ENCODE data around the gene NQO1.
A peak's percentile ranks its signal among the peaks of the same experiment; 100 is the strongest.
"Not testable (repeated sequence)": the region's sequence is repeated elsewhere in the genome, so short reads cannot be mapped to it uniquely, and the experiment has no call there.

The NQO1 gene

DNA sequence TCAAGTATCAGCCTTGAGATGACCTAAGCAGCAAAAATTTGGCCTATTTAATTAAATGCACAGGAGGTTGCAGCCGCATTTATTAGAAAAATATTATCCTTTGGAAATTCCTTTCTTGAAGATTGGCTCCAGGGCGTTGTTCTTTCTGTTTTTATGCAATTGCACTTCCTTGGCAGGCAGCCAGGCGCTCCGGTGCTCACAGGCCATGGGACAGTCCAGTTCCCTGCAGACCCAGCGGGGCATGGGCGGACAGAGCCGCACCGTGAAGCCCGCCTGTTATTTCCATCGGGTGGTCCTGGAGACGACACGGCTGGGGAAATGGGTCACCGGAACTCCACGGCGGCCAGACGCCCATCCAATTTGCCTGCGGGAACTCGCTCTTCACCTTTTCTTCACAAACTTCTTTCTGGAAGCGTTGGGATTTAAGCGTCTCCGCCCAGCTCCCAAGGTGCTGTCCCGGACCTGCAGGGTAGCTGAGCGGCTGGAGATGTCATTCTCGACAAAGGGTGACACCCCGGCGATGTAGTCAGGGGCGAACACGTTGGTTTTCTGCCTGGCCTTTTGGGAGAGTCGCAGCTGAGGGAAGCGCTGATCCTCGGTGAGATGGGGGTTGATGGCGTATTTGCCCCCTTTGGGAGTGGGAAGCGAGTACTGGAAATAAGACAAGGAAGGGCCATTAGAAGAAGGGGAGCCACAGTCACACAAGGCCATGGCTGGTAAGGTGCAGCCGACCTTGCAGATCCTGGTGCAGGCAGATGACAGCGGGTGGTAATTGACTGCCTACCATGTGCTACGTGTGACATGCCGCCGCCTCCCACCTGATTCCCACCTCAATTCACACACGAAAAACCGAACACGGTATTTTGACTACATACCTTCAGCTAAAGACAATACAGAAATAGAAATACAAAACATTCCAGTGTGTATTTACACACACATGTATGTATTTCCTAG, 15.9 kb upstream of the NQO1 start:
- no peak for DNase-seq

DNA sequence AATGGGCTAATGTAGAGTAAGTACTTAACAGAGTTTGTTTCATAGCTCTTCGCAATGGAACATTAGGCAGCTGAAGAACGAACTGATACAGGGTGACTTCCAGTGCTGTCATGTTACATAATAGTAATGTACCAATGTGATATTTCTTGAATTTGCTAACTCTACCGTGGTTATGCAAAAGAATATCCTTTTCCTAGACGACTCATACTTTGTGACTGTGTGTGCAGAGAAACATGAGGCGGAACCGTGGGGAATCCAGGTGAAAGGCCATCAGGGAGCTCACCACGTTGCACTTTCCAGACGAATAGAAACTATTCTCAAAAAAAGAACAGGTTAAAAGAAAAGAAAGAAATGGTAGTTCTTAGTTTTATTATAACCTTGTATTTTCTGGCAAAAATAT, 15.2 kb upstream of the NQO1 start:
- DNase-seq: no peak

DNA sequence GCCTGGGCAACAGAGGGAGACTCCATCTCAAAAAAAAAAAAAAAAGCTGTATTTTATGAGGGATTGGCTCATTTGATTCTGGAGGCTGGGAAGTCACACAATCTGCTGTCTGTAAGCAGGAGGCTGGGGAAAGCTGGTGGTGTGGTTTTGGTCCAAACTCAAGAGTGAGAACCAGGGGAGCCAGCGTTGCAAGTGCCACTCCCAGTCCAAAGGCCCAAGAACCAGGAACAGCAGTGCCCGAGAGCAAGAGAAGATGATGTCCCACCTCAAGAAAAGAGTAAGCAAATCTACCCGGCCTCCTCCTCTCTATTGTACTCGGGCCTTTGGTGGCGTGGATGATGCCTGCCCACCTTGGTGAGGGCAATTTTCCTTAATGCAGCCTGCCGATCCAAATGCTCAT, 5.7 kb upstream of the NQO1 start:
- no peak for DNase-seq

DNA sequence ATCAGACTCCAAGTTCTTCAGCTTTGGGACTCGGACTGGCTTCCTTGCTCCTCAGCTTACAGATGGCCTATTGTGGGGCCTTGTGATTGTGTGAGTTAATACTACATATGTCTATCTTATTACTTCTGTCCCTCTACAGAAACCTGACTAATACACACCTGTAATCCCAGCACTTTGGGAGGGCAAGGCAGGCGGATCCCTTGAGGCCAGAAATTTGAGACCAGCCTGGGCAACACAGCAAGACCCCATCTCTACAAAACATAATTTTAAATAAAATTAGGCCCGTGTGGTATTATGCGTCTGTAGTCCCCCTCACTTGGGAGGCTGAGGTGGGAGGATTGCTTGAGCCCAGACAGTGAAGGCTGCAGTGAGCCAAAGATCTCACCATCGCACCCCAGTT, 4.9 kb upstream of the NQO1 start:
- not testable (repeated sequence) for DNase-seq

GRCh38 chr16:69729030-69729429, 2.7 kb upstream of the NQO1 start:
- not testable (repeated sequence) for DNase-seq

GRCh38 chr16:69727916-69728270, 1.5 kb upstream of the NQO1 start:
- DNase-seq: no peak

- DNase-seq: no peak
These were observed 664 bp downstream of the NQO1 start for GRCh38 chr16:69725480-69726312.

- no peak for DNase-seq
These were observed 1.3 kb downstream of the NQO1 start for GRCh38 chr16:69724981-69725479.

- DNase-seq: no peak
These were observed 1.9 kb downstream of the NQO1 start for GRCh38 chr16:69724414-69724873.

DNA sequence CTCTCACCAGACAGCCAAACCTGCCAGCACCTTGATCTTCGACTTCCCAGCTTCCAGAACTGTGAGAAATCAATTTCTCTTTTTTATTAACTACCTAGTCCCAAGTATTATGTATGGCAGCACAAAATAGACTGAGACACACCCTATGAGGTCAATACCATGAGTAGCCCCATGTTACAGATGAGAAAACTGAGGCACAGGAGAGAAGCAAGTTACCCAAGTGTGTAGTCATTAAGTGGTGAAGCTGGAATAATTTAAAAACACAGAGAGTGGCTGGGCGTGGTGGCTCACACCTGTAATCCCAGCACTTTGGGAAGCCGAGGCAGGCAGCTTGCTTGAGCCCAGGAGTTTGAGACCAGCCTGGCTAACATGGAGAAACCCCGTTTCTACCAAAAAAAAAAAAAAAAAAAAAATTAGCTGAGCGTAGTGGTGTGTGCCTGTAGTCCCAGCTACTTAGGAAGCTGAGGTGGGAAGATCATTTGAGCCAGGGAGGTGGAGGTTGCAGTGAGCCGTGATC, 4.9 kb downstream of the NQO1 start:
- no peak for DNase-seq

GRCh38 chr16:69720822-69721430, 5.4 kb downstream of the NQO1 start:
- no peak for DNase-seq

DNA sequence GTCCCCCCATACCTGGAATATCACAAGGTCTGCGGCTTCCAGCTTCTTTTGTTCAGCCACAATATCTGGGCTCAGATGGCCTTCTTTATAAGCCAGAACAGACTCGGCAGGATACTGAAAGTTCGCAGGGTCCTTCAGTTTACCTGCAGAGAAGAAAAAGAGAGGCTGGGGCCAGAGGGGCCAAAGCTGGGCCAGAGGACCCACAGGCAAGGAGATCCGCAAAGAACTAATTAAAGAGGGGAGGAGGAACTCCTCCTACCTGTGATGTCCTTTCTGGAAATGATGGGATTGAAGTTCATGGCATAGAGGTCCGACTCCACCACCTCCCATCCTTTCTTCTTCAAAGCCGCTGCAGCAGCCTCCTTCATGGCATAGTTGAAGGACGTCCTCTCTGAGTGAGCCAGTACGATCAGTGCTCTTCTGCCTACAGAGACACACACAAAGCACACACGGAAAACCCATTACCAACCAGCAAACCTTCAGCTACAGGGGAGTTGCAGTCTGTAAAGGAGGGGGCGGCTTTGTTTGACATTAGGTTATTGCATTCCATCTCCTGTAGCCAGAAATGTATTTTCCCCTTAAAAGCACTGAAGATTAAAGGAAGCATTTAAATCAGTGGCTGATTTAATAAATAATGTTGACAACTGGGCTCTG, 8.1 kb downstream of the NQO1 start:
- no peak for DNase-seq

DNA sequence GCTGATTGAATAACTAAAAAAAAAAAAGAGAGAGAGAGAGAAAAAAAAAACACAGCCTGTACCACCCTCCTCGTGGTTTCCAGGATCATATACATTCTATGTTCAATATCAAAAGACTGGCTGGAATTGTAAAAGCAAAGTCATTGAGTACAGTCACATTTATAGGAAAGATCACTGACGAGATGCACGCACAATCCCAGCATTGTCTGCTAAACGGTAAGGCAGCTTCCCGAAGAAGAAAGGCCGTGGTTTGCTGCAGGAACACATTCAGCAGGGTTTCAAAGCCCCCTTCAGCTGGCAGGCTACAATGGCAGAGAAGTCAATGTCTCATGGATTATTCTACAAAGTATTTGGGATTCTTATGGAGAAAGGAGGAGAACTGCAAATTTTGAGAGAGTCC, 9.3 kb downstream of the NQO1 start:
- no peak for DNase-seq

DNA sequence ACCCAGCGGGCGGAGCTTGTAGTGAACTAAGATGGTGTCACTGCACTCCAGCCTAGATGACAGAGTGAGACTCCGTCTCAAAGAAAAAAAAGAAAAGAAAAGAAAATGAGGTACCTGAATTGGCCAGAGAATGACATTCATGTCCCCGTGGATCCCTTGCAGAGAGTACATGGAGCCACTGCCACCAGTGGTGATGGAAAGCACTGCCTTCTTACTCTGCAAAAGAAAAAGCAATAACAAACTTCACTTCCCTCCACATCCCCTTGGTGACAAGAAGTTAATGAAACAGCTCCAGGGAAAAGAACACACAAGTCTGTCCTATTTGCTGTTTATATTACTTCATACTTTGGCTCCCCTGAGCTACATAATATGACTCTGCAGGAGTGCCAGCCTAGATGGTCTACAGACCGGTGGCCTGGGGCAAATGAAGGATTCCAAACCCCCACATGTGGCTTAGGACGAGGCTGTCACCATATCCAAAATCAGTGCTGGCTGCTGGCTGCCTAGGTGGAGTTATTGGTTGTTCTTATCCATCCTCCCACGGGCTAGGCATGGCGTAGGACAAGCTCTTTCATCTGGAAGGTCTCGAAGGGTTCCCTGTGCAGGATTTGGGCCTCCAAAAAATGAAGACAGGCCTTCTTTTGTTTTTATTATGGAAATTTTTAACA, 13.3 kb downstream of the NQO1 start:
- DNase-seq: no peak

GRCh38 chr16:69712277-69712676, 14.1 kb downstream of the NQO1 start:
- DNase-seq: no peak

DNA sequence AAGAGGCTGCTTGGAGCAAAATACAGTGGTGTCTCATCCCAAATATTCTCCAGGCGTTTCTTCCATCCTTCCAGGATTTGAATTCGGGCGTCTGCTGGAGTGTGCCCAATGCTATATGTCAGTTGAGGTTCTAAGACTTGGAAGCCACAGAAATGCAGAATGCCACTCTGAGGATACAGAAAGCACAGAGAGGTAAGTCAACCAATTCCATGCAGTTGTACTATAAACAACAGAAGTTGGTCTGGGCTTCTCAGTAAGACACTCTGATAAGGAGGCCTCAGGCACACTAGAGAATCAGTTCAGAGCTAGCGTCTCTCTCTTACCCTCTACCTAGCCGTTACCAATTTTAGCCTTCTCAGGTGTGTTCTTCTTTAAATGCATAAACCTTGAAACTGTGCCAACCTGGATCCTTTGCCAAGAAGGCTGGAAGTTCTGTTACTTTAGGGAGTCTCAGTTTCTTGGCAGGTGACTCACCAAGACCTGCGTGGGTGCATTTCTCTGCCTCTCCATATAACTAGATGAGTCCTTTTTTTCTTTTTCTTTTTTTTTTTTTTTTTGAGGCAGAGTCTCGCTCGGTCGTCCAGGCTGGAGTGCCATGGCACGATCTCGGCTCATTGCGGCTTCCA, 15.1 kb downstream of the NQO1 start:
- DNase-seq: no peak

DNA sequence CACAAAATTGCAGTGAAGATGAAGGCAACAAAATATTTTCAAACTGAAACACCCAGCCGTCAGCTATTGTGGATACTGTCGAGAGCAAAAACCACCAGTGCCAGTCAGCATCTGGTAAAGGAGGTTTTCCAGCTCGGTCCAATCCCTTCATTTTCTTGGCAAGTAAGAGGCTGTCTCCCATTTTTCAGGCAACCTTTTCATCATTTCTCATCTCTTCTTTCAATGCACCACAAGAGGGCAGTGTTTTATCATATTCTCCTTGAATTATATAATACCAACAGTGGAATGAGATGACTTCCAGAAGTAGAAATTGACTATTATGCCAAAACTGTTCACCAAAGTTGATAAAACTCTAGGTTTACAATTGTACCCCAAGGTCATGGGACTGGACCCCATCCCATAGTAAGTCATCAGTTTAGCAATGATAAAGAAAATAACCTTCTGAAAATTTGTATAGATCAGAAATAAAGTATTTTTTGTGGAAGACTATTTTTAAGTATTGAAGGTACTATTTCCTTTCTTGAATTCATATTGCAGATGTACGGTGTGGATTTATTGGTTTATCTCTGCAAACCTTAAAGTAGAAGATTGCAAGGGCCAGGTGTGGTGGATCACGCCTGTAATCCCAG, 16.8 kb downstream of the NQO1 start:
- DNase-seq: peak; percentile 75

GRCh38 chr16:69707920-69708683, 18.3 kb downstream of the NQO1 start:
- DNase-seq: no peak

GRCh38 chr16:69706975-69707340, 19.4 kb downstream of the NQO1 start:
- no peak for DNase-seq

Measured in NCI-H1694 treated with DMSO at 0.1 percent for 48 hours (cell line).